ENCODE results near the gene MR1.

MR1 gene

GRCh38 chr1:181092883-181093458 lies 59.2 kb downstream of the MR1 start:
- DNase-seq: no peak

GRCh38 chr1:181094416-181095212 lies 60.8 kb downstream of the MR1 start:
- no peak for DNase-seq

DNA sequence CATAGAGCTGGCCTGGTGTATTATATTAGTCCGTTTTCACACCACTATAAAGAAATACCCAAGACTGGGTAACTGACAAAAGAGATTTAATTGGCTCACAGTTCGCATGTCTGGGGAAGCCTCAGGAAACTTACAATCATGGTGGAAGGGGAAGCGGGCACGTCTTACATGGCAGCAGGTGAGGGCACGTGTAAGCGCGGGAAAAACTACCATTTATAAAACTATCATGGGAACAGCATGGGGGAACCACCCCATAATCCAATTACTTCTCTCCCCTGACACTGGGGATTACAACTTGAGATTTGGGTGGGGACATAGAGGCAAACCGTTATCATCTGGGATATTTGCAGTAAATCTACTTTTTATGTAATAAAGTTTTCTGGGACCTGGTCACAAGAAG lies 61.5 kb downstream of the MR1 start:
- no peak for DNase-seq

- no peak for DNase-seq
Observed at GRCh38 chr1:181095763-181096184, 62.0 kb downstream of the MR1 start.

- DNase-seq: no peak
Observed at GRCh38 chr1:181097242-181097641, 63.5 kb downstream of the MR1 start.

DNA sequence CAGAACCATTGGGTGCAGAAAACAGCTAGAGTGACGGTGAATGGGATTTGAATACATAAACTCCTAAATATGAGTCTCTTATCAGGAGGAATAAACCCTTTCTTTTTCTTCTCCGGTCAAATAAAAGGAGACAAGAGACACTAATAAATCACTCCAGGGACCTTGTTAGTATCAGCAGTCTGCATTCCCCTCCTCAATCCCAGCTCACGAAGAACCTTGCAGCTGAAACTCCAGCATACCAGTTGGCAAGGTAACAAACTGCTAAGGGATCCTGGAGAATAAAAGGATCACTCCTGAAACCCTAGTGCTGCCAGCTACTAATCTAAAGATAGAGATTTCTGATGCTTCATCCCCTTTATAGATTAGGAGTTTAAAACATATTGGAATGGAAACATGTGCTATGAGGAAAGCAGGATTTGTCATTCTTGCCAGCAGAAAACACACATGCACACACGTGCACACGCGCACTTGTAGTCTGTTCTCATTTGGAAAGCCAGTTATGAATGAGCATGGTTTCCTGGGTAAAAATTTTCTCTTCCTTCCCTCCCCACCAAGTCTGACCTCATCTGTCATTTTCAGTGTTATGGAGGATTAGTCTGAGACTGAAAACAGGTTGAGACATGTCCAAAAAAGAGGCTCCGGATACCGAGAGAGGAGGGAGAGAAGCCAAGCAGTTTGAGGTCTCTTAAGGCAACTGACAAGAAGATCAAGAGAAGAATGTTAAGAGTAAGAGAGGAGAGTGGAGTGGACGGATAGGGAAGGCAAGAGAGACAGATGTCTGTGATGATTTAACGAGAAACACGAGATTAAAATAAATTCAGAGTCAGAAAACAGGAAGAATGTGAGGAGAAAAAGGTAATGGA lies 65.6 kb downstream of the MR1 start:
- DNase-seq: no peak

DNA sequence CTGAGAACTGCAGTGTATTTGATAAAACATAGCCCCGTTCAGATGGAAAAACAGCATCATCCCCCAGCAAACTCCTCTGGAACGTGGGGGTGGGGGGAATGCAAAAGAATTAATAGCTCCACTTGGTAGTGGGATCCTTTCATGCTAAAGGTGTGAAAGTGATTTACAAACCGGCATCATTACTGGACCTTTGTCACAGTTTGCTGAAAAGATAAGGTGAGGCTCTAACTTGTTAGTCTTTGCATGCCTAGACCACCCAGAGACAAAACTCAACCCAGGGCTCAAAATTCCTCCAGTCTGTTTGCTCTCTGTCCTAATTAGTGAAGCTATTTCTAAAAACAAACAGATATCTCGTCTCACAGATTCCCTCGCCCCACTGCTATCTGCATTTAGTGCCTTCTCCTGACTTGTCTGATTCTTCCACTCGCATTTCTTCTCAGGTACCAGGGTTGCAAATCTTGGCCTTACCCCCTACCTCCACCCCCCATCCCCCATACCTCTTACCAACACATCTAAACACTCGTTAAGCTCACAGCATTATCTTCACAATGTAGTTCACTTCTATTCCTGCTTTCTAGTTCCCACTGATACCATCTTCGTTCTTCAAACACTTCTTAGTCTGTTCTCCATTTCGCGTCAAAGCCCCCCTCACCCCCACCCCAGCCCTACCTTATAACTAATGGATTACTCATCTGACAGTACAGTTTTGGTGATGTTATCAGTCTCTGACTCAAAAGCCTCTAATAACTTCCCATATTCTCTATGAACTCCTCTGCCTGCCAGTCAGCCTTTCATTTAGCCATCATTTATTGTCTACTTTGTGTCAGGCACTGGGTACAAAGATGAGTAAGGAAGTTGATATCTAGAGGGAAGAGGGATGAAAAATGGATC lies 66.5 kb downstream of the MR1 start:
- no peak for DNase-seq

DNA sequence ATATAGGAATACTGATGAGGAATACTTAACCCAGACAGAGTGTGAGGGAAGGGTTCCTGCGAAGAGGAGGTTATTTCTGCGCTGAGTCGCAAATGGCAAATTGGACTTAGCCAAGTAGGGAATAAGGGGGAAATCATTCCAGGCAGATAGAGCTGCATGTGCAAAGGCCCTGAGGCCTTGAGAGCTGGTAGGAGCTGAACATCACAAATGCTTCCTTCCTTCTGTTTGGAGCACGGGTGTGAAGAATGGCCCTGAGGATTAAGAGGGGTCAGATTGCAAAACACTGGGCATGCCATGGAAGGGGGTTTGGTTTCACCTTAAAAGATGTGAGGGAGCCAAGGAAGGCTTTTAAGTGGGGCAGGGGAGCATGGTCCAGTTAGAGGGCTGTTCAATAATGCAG lies 67.2 kb downstream of the MR1 start:
- DNase-seq: no peak

DNA sequence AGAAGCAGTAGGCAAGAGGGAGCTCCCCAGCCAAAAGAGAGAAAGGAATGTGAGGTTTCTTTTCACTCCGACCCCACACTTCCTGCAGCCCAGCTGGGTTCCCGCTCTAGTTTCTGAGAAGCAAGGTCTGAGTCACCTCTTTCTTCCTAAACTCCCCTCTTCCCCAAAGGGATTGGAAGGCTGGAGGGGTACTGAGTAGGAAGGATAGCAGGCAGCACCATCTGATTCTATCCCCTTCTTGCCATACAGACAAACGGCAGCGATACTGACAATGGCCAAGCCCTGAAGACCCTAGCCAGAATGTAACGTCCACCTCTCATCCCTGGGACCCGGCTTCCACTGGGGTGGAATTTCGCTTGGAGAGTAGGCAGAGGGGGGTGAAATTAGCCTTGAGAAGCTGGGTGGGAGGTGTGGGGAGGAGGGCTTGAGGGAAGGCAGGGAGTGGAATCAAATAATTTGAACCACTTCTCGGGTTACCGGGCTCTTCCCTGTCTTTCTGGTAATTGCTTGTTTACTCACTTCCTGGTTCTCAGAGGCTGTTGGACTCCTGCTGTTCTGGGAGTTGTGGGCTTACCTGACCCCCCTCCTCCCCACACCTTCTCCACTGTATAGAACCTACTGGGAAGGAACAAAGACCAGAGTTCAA lies 67.9 kb downstream of the MR1 start:
- no peak for DNase-seq

GRCh38 chr1:181102841-181103240 lies 69.1 kb downstream of the MR1 start:
- no peak for DNase-seq

DNA sequence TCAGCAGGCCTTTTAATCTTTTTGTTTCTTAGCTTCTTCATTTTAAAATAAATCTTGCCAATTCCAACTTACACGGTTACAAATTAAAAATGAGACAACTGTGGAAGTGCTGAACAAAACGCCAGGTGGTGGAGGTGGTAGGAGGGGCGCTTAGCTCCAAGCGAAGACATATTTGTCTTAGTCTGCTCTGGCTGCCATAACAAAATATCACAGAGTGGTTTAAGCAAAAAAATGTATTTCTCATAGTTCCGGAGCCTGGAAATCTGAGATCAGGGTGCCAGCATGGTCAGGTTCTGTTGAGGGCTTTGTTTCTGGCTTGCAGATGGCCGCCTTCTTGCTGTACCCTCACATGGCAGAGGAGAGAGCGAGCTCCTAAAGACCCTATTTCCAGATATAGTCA lies 69.6 kb downstream of the MR1 start:
- no peak for DNase-seq

DNA sequence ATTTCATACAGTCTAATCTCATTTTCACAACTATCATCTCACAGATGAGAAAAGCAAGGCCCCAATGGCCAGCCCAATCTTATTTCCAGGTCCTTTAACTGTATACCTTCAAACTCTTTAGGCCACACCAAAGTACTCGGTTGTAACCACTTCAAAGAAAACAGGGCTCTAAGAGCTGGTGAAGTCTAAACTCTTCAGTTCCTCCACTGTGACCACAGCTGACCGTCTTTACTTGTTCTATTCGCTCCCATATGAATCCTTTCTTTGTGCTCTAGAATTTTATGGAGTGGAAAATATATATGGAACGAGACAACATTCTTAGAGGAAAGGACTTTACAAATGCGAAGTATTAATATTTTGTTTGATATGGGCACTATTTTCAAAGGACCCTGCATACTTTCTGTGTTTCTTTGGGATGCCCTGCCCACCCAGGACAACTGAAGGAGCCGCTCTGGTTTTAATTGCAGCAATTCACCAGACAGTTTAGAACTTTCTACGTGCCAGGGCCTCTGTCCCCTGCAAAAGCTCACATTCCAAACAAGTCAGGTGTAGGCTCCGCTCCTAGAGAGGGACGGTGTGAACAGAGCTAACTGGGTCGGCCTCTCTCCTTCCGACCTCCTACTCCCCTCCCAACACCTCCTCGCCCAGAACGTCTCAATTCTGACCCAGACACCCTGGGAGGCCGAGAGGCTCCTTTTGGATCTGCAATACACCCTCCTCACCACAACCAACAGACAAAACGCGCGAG lies 70.4 kb downstream of the MR1 start:
- no peak for DNase-seq

GRCh38 chr1:181104790-181105133 lies 71.0 kb downstream of the MR1 start:
- peak; percentile 19 for DNase-seq

DNA sequence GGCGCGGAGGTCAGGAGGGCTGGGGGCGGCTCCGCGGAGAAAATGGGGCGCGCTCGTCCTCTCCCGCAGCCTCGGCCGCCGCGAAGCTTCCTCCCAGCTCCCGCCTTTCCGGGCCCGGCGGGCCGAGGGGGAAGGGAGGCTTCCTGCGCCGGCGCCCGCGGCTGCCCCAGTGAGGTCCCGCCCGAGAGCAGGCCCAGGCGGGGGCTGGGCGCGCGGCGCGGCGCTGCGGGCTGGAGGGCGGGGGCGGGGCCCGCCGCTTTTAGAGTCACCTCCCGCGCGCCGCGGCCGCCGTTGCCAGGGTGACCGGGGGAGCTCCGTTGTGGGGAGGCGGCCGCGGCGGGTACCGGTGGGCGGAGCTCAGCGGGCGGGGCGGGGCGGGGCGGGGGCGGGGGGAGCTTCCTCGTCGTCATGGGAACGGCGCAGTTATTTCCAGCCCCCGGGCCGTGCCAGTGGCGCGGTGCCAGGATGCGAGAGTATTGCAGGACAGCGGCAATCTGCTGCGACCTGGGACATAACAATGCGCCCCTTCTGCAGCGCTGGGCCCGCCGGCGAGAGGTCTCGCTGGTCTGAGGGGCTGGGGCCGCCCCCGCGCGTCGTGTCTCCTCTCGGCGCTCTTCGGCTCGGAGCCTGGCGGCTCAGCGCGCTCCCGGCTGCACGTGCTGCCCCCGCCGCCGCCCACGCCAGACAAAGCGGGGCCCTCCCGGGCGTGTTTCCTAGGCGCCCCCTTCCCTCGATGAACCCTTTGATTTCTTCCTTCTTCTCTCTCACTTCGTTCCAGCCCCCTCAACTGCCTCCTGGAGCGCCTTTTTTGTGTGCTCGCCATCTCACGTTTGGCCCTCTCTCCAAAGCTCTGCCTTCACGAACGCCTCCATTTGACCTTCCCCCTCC lies 71.6 kb downstream of the MR1 start:
- peak; percentile 93 for DNase-seq

GRCh38 chr1:181106022-181106312 lies 72.2 kb downstream of the MR1 start:
- no peak for DNase-seq

GRCh38 chr1:181106479-181106878 lies 72.7 kb downstream of the MR1 start:
- no peak for DNase-seq

DNA sequence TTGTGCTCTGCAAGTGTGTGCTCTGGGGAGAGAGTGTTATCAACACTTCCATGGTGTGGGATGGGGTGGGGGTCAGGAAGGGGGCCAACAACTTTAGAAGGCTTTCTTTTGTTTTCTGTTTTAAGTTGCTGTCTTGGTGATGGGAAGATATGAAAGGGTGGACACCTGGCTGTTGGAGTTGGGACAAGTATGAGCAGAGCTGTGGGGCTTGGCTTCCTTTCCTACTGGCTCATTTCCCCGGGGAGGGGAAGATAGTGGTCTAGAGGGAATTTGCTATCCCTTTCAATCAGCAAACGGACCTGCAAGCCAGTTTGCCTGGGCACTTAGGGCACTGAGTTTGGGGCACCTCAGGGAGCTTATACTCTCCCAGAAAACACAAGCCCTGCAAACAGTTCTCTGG lies 73.9 kb downstream of the MR1 start:
- no peak for DNase-seq

- no peak for DNase-seq
Observed at GRCh38 chr1:181108304-181108867, 74.6 kb downstream of the MR1 start.

GRCh38 chr1:181110013-181110412 lies 76.2 kb downstream of the MR1 start:
- no peak for DNase-seq
